Hepatocyte (in vitro differentiated cells): ENCODE data around the gene CEP89. TPM values are rescaled to one million over a fixed set of nuclear protein-coding genes. Genes with fewer than 3 reads are reported as not detected.
"Not testable (repeated sequence)": the region's sequence is repeated elsewhere in the genome, so short reads cannot be mapped to it uniquely, and the experiment has no call there.

Experiments
- DNase-seq: peaks from one replicate; pipeline ENCODE4 v3.0.0-alpha.2; 2016; ENCODE audit warnings: low spot score
- H2AFZ ChIP-seq: fragments of 200-600 bp; sonication (generic); 2 replicates; pipeline ENCODE4 v1.6.0; 2016; ENCODE audit warnings: antibody characterized with exemption, mild to moderate bottlenecking
- H3K27ac ChIP-seq: fragments of 200-600 bp; sonication (generic); 2 replicates; pipeline ENCODE4 v1.5.1; 2016; ENCODE audit warnings: mild to moderate bottlenecking
- H3K27me3 ChIP-seq: fragments of 200-600 bp; sonication (generic); 2 replicates; pipeline ENCODE4 v1.6.1; 2016
- H3K36me3 ChIP-seq: fragments of 200-600 bp; sonication (generic); replicated peaks from 2 replicates; pipeline ENCODE4 v1.5.1; 2016; ENCODE audit warnings: low read depth; ENCODE audit not compliant: insufficient read depth
- H3K4me1 ChIP-seq: fragments of 200-600 bp; sonication (generic); 2 replicates; pipeline ENCODE4 v1.5.1; 2016; ENCODE audit warnings: mild to moderate bottlenecking, moderate library complexity; ENCODE audit not compliant: insufficient read depth
- H3K4me2 ChIP-seq: fragments of 200-600 bp; sonication (generic); 2 replicates; pipeline ENCODE4 v1.6.0; 2016
- H3K4me3 ChIP-seq: fragments of 200-600 bp; sonication (generic); 2 replicates; pipeline ENCODE4 v1.5.1; 2016; ENCODE audit warnings: mild to moderate bottlenecking
- H3K79me2 ChIP-seq: fragments of 200-600 bp; sonication (generic); 2 replicates; pipeline ENCODE4 v1.6.0; 2017; ENCODE audit warnings: mild to moderate bottlenecking
- H3K9me2 ChIP-seq: fragments of 200-600 bp; sonication (generic); replicated peaks from 2 replicates; pipeline ENCODE4 v1.6.0; 2017; ENCODE audit warnings: mild to moderate bottlenecking; ENCODE audit not compliant: insufficient read depth
- H3K9me3 ChIP-seq: fragments of 200-600 bp; sonication (generic); 2 replicates; pipeline ENCODE4 v1.5.1; 2016; ENCODE audit warnings: low read depth, mild to moderate bottlenecking
- H4K20me1 ChIP-seq: fragments of 200-600 bp; sonication (generic); 2 replicates; pipeline ENCODE4 v1.6.0; 2016; ENCODE audit warnings: mild to moderate bottlenecking; ENCODE audit not compliant: insufficient read depth, poor library complexity, severe bottlenecking
- CTCF ChIP-seq: fragments of 200-600 bp; sonication (generic); IDR thresholded peaks from 2 replicates; pipeline ENCODE4 v1.5.1; 2016; ENCODE audit warnings: antibody characterized with exemption, mild to moderate bottlenecking; ENCODE audit not compliant: poor library complexity
- EZH2 ChIP-seq: fragments of 200-600 bp; sonication (generic); IDR thresholded peaks from 2 replicates; pipeline ENCODE4 v1.6.1; 2016; ENCODE audit warnings: antibody characterized with exemption, mild to moderate bottlenecking, borderline replicate concordance
- EZH2phosphoT487 ChIP-seq: fragments of 200-600 bp; sonication (generic); IDR thresholded peaks from one replicate; pipeline ENCODE4 v1.6.1; 2018; ENCODE audit warnings: antibody characterized with exemption, mild to moderate bottlenecking, low read depth, moderate library complexity; ENCODE audit not compliant: unreplicated experiment, severe bottlenecking
- WGBS: methylation state at CpG from one replicate; pipeline ENCODE4 v1.1.6; 2016; ENCODE audit warnings: low lambda C conversion rate; ENCODE audit errors: missing lambda C conversion rate; 5-methylcytosine and 5-hydroxymethylcytosine counted together
- polyA plus RNA-seq: library from polyadenylated mRNA; unstranded; fragments of >200 nt; fragmentation: Nextera tagmentation; extraction: Ambion mirVana; gene quantifications from 2 replicates; pipeline ENCODE4 v1.2.1, GENCODE V29; 2016
- total RNA-seq: library from RNA; depleted of rRNA; stranded (reverse); fragments of >200 nt; gene quantifications from 2 replicates; pipeline ENCODE4 v1.2.3, GENCODE V29; 2014

CEP89 gene
- total and polyA plus RNA-seq, 2 experiments from 2014 or later: 12.1 to 16.4 TPM

DNA sequence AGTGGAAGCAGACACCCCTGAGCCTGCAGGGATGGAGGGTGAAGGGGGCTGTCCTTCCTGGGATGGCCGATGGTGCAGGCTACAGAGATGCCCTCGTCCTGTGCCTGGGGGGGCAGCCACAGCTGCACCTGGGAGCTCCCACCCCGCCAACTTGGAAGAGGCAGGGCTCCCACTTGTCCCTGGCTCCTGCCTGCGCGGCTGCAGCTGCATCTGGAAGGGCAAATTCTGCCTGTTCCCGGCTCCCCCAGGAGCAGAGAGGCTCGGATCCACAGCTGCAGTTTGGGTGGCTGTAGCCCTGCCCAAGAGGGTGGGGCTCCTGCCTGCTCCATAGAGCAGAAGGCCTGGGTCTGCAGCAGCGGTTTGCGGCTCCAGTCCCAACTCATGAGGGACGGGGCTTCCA, 2.2 kb downstream of the CEP89 start:
- H3K4me3 ChIP-seq: no peak overlapping the region
- no peak for DNase-seq
- H2AFZ ChIP-seq: no peak overlapping the region
- TF ChIP-seq EZH2 (no peak), CTCF (no peak), EZH2phosphoT487 (no peak)
- H3K9me2 ChIP-seq: no peaks in the 10 kb centered on the region
- H3K4me1 ChIP-seq: peaks cover 5% of the 10 kb centered on the region
- no peak overlapping the region for H3K27ac ChIP-seq
- WGBS: 98% methylated on average over 10 of the region's 10 CpGs
- no peak overlapping the region for H3K4me2 ChIP-seq
- no peaks in the 10 kb centered on the region for H3K9me3 ChIP-seq
- no peaks in the 10 kb centered on the region for H3K36me3 ChIP-seq
- H4K20me1 ChIP-seq: no peaks in the 10 kb centered on the region
- H3K27me3 ChIP-seq: no peaks in the 10 kb centered on the region
- peaks cover 18% of the 10 kb centered on the region for H3K79me2 ChIP-seq

GRCh38 chr19:32966750-32967149, 5.0 kb downstream of the CEP89 start:
- no peak overlapping the region for H2AFZ ChIP-seq
- no peak overlapping the region for H3K4me3 ChIP-seq
- H4K20me1 ChIP-seq: no peaks in the 10 kb centered on the region
- peaks cover 18% of the 10 kb centered on the region for H3K79me2 ChIP-seq
- no peak overlapping the region for H3K4me2 ChIP-seq
- H3K27ac ChIP-seq: no peak overlapping the region
- 91% methylated on average over 9 of the region's 9 CpGs for WGBS
- H3K36me3 ChIP-seq: no peaks in the 10 kb centered on the region
- no peaks in the 10 kb centered on the region for H3K27me3 ChIP-seq
- no peak for TF ChIP-seq CTCF
- H3K4me1 ChIP-seq: peaks cover 5% of the 10 kb centered on the region
- H3K9me3 ChIP-seq: no peaks in the 10 kb centered on the region
- H3K9me2 ChIP-seq: no peaks in the 10 kb centered on the region
- no peak for DNase-seq

- 82% methylated on average over 3 of the region's 3 CpGs for WGBS
- Histone ChIP-seq H3K4me3 (no peak overlapping the region), H3K79me2 (no peaks in the 10 kb centered on the region), H3K36me3 (no peaks in the 10 kb centered on the region), H3K9me3 (no peaks in the 10 kb centered on the region), H3K4me2 (no peak overlapping the region), H3K4me1 (no peaks in the 10 kb centered on the region), H3K27ac (no peak overlapping the region), H3K27me3 (no peaks in the 10 kb centered on the region), H2AFZ (no peak overlapping the region), H4K20me1 (no peaks in the 10 kb centered on the region), H3K9me2 (no peaks in the 10 kb centered on the region)
- no peak for DNase-seq
- TF ChIP-seq EZH2phosphoT487: no peak
Measured at GRCh38 chr19:32945260-32945659, 26.5 kb downstream of the CEP89 start.

GRCh38 chr19:32941273-32941672, 30.5 kb downstream of the CEP89 start:
- WGBS: 93% methylated on average over 5 of the region's 5 CpGs
- not testable (repeated sequence) for H3K9me3 ChIP-seq, DNase-seq

GRCh38 chr19:32936065-32936464, 35.7 kb downstream of the CEP89 start:
- H3K4me2 ChIP-seq: no peak overlapping the region
- no peaks in the 10 kb centered on the region for H3K27me3 ChIP-seq
- no peaks in the 10 kb centered on the region for H3K9me2 ChIP-seq
- no peak for DNase-seq
- no peaks in the 10 kb centered on the region for H3K79me2 ChIP-seq
- H3K27ac ChIP-seq: no peak overlapping the region
- 94% methylated on average over 8 of the region's 8 CpGs for whole genome bisulfite sequencing
- H3K4me1 ChIP-seq: no peaks in the 10 kb centered on the region
- H3K9me3 ChIP-seq: no peaks in the 10 kb centered on the region
- no peaks in the 10 kb centered on the region for H4K20me1 ChIP-seq
- H3K36me3 ChIP-seq: no peaks in the 10 kb centered on the region
- no peak overlapping the region for H3K4me3 ChIP-seq
- TF ChIP-seq EZH2phosphoT487 (no peak), EZH2 (no peak), CTCF (no peak)
- no peak overlapping the region for H2AFZ ChIP-seq

More at GRCh38 chr19:32941273-32941672, 30.5 kb downstream of the CEP89 start:
- H3K27ac ChIP-seq, H3K36me3 ChIP-seq, H3K4me2 ChIP-seq, H3K4me1 ChIP-seq, H3K27me3 ChIP-seq, H2AFZ ChIP-seq, H3K9me2 ChIP-seq, H3K79me2 ChIP-seq, H3K4me3 ChIP-seq, H4K20me1 ChIP-seq: not testable (repeated sequence)
